HepG2 (cell line): ENCODE measurements around the gene MYOZ3. TPM values are rescaled to one million over a fixed set of nuclear protein-coding genes. Genes with fewer than 3 reads are reported as not detected.

ENCODE experiments used
- ATAC-seq: fragments of 200-7000 bp; cut with Tn5 transposase; 3 replicates; pipeline ENCODE4 v1.9.1; 2020; ENCODE audit warnings: mild to moderate bottlenecking, moderate library complexity
- BruUV-seq: library from RNA; stranded (reverse); fragments of 400-500 nt; replicated peaks from 2 replicates; lab custom pipeline; 2021; lab: Mats Ljungman, UMichigan
- CTCF ChIA-PET: fragments of 300-600 bp; formaldehyde crosslinking; extraction: SDS; loops from one replicate; lab custom pipeline; 2021; ENCODE audit warnings: low total read pairs, inconsistent platforms, low intra/inter-chr PET ratio; lab: Yijun Ruan, JAX
- POLR2A ChIA-PET: fragments of 350-600 bp; sonication (Branson Sonifier 250); formaldehyde crosslinking; loops from one replicate; lab custom pipeline; 2020; ENCODE audit warnings: antibody characterized with exemption, inconsistent platforms; lab: Yijun Ruan, JAX
- DNase-seq: peaks from one replicate; pipeline ENCODE4 v3.0.0-alpha.2; 2015; ENCODE audit warnings: low spot score
- FAIRE-seq: peaks from 3 replicates; lab custom pipeline; 2011; peaks lifted over from hg19 to GRCh38; lab: Jason Lieb, UNC
- H2AFZ ChIP-seq: one replicate; pipeline ENCODE4 v1.6.1; 2011; ENCODE audit warnings: low read length, inconsistent platforms
- H3K27ac ChIP-seq: fragments of 300-600 bp; 3 replicates; pipeline ENCODE4 v1.8.0; 2011; ENCODE audit warnings: mixed run types, mild to moderate bottlenecking, mixed read lengths, low read length, inconsistent platforms; ENCODE audit not compliant: insufficient read depth; ENCODE audit errors: extremely low read length
- H3K27me3 ChIP-seq, 2 experiments: fragments of 200-600 bp in 1 of 2; 2 replicates in 1 of 2; 3 replicates in 1 of 2; pipeline versions ENCODE4 v1.6.0 to v1.8.0; 2011; ENCODE audit warnings: low read length in 2 of 2, mild to moderate bottlenecking in 2 of 2, moderate library complexity in 2 of 2, inconsistent platforms in 1 of 2; ENCODE audit not compliant: insufficient read depth in 2 of 2, control insufficient read depth in 1 of 2
- H3K36me3 ChIP-seq, 2 experiments: fragments of 200-600 bp in 1 of 2; replicated peaks in 1 of 2; 2 replicates in 1 of 2; 3 replicates in 1 of 2; pipeline versions ENCODE4 v1.5.1 to v1.8.0; 2011; ENCODE audit warnings: low read length in 2 of 2, inconsistent platforms in 1 of 2; ENCODE audit not compliant: insufficient read depth in 2 of 2, control insufficient read depth in 1 of 2
- H3K4me1 ChIP-seq: 2 replicates; pipeline ENCODE4 v1.5.1; 2012; ENCODE audit warnings: low read length, inconsistent platforms; ENCODE audit not compliant: insufficient read depth
- H3K4me2 ChIP-seq: 2 replicates; pipeline ENCODE4 v1.6.0; 2011; ENCODE audit warnings: low read depth, low read length, inconsistent platforms
- H3K4me3 ChIP-seq, 3 experiments: fragments of 200-600 bp in 1 of 3; sonication (generic), shearing (Covaris generic) in 1 of 3; replicated peaks in 1 of 3; 2 replicates each; pipeline ENCODE4 v1.5.1; 2011 to 2016; ENCODE audit warnings: low read length in 3 of 3, inconsistent platforms in 2 of 3, low read depth in 2 of 3, mild to moderate bottlenecking in 2 of 3, control low read depth in 1 of 3, mixed read lengths in 1 of 3; ENCODE audit not compliant: insufficient read depth in 1 of 3
- H3K79me2 ChIP-seq: one replicate; pipeline ENCODE4 v1.6.1; 2011; ENCODE audit warnings: low read length, inconsistent platforms; ENCODE audit not compliant: insufficient read depth
- H3K9ac ChIP-seq: 2 replicates; pipeline ENCODE4 v1.6.0; 2011; ENCODE audit warnings: mild to moderate bottlenecking, low read depth, low read length, inconsistent platforms; ENCODE audit not compliant: insufficient read depth
- H3K9me3 ChIP-seq: 2 replicates; pipeline ENCODE4 v1.5.1; 2012; ENCODE audit warnings: mild to moderate bottlenecking, low read length
- H4K20me1 ChIP-seq: 2 replicates; pipeline ENCODE4 v1.6.0; 2011; ENCODE audit warnings: inconsistent platforms, mild to moderate bottlenecking, low read length, moderate library complexity; ENCODE audit not compliant: insufficient read depth
- BCL6 ChIP-seq: IDR thresholded peaks from 2 replicates; pipeline ENCODE4 v1.6.1; 2016; ENCODE audit warnings: missing genetic modification reagents, missing compliant biosample characterization
- KDM1A ChIP-seq: IDR thresholded peaks from 2 replicates; pipeline ENCODE4 v1.6.1; 2016; ENCODE audit warnings: missing compliant biosample characterization
- NBN ChIP-seq: fragments of 450-650 bp; conservative IDR thresholded peaks from 2 replicates; pipeline ENCODE4 v1.6.1; 2017
- SIX1 ChIP-seq: sonication (generic); formaldehyde crosslinking; IDR thresholded peaks from 2 replicates; pipeline ENCODE4 v1.4.0; 2020; ENCODE audit warnings: missing genetic modification reagents, borderline replicate concordance
- TEAD3 ChIP-seq: optimal IDR thresholded peaks from 2 replicates; pipeline ENCODE3; 2016; ENCODE audit warnings: borderline replicate concordance
- THAP11 ChIP-seq: IDR thresholded peaks from 2 replicates; pipeline ENCODE4 v1.6.1; 2016; ENCODE audit warnings: missing biosample characterization, missing genetic modification reagents
- ZFP36 ChIP-seq: fragments of 150-350 bp; IDR thresholded peaks from 2 replicates; pipeline ENCODE4 v1.6.1; 2018; ENCODE audit warnings: borderline replicate concordance, low read length, low read depth; ENCODE audit not compliant: partially characterized antibody
- ZFYVE20 ChIP-seq: sonication (generic); formaldehyde crosslinking; IDR thresholded peaks from 2 replicates; pipeline ENCODE4 v1.8.0; 2023; ENCODE audit warnings: low read depth, mild to moderate bottlenecking, moderate library complexity, missing genetic modification reagents, borderline replicate concordance
- ZNF615 ChIP-seq: sonication (generic); formaldehyde crosslinking; IDR thresholded peaks from 2 replicates; pipeline ENCODE4 v1.5.0; 2020; ENCODE audit warnings: mild to moderate bottlenecking, missing genetic modification reagents, borderline replicate concordance
- ZNF644 ChIP-seq: IDR thresholded peaks from 2 replicates; pipeline ENCODE4 v1.6.1; 2016; ENCODE audit warnings: low read depth
- WGBS: methylation state at CpG from one replicate; pipeline ENCODE4 v1.1.6; 2017; ENCODE audit warnings: low lambda C conversion rate; 5-methylcytosine and 5-hydroxymethylcytosine counted together
- in situ Hi-C: cut with HindIII; loops from 2 replicates; pipeline ENCODE4 v1.10.0; 2017; ENCODE audit warnings: low pct_unique_long_range_greater_than_20kb; ENCODE audit not compliant: extremely low pct_ligation_motif_present
- intact Hi-C: fragments of 100-400 bp; cut with micrococcal nuclease; formaldehyde crosslinking; loops from one replicate; pipeline ENCODE4 v1.10.0; 2022; ENCODE audit not compliant: unreplicated experiment
- polyA plus RNA-seq, 8 experiments: library from polyadenylated mRNA; depleted of rRNA in 3 of 8; stranded (reverse) in 7 of 8; unstranded in 1 of 8; fragments of >200 nt; fragmentation: Illumina TruSeq in 4 of 8; extraction: Trizol in 4 of 8; gene quantifications; 2 replicates each; pipeline versions ENCODE4 v1.2.1 to v1.2.3, GENCODE V29; 2011 to 2016; ENCODE audit warnings: low read depth in 4 of 8, missing spikeins in 1 of 8, mixed read lengths in 1 of 8; ENCODE audit not compliant: insufficient read depth in 1 of 8
- total RNA-seq, 5 experiments: library from RNA; depleted of rRNA; stranded (reverse); fragments of >200 nt; fragmentation: Illumina TruSeq; extraction: Trizol; gene quantifications; 2 replicates each; pipeline ENCODE4 v1.2.3, GENCODE V29; 2016; ENCODE audit warnings: low read depth in 1 of 5
- TF ChIP-seq, protein P1 (sequence below): sonication (generic); formaldehyde crosslinking; IDR thresholded peaks from 2 replicates; pipeline ENCODE4 v1.5.0; 2020; ENCODE audit warnings: mild to moderate bottlenecking, missing genetic modification reagents, moderate library complexity
- TF ChIP-seq, protein P2 (sequence below): sonication (generic); formaldehyde crosslinking; IDR thresholded peaks from 2 replicates; pipeline ENCODE4 v1.5.0; 2020; ENCODE audit warnings: missing genetic modification reagents, mild to moderate bottlenecking, borderline replicate concordance
- TF ChIP-seq, protein P3 (sequence below): sonication (generic); formaldehyde crosslinking; IDR thresholded peaks from 2 replicates; pipeline ENCODE4 v1.5.1; 2020; ENCODE audit warnings: missing genetic modification reagents, mild to moderate bottlenecking, borderline replicate concordance
- TF ChIP-seq, protein P4 (sequence below): sonication (generic); formaldehyde crosslinking; IDR thresholded peaks from 2 replicates; pipeline ENCODE4 v1.4.0; 2020; ENCODE audit warnings: missing genetic modification reagents

The MYOZ3 gene
- total and polyA plus RNA-seq, 2 of the 13 experiments (the other 11 are each of a cell fraction or from before 2014, with no cell fraction given) = 0.05 TPM; not detected in 1

DNA sequence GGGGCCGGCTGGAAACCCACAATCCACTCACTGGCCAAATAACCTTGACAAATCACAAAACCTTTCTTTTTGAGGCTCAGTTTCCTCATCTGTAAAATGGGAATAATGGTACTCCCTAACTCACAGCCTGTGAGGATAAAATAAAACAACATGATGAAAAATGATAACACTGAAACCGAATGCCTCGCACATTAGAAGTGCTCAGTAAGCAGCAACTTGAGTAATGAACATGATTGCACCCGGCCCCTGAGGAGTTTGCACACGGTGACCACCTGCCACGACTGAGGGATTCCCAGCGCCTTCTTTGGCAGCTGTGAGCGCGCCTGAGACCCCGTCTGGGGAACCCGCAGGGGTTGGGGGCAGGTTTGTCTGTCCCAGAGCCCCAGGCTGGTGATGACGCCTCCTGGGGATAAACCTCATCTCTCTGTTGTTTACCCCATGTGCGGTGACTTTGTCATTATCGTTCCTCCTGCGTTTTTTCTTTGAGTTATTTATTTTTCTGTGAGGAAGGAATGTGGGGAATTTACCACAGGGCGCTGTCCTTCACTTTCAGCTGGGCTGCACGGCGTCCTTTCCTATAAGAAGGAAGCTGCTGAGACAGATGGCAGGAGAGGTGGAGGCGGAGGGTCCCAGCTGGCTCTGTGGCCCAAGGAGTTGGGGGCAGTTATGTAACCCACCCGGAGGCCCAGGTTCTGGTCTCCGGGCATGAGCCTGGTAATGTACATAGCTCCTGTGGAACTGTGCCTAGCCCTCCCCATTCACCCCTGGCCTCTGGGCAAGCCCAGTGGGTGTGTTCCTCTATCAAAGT is 23.6 kb upstream of the MYOZ3 start (continued):
- TF ChIP-seq ZFYVE20 (CRISPR knock-in tag) (no peak), THAP11 (CRISPR knock-in tag) (no peak), NBN (no peak), ZNF644 (CRISPR knock-in tag) (no peak), ZNF615 (CRISPR knock-in tag) (no peak), TEAD3 (peak; percentile 97), SIX1 (CRISPR knock-in tag) (no peak)
- TF ChIP-seq, protein P1, sequence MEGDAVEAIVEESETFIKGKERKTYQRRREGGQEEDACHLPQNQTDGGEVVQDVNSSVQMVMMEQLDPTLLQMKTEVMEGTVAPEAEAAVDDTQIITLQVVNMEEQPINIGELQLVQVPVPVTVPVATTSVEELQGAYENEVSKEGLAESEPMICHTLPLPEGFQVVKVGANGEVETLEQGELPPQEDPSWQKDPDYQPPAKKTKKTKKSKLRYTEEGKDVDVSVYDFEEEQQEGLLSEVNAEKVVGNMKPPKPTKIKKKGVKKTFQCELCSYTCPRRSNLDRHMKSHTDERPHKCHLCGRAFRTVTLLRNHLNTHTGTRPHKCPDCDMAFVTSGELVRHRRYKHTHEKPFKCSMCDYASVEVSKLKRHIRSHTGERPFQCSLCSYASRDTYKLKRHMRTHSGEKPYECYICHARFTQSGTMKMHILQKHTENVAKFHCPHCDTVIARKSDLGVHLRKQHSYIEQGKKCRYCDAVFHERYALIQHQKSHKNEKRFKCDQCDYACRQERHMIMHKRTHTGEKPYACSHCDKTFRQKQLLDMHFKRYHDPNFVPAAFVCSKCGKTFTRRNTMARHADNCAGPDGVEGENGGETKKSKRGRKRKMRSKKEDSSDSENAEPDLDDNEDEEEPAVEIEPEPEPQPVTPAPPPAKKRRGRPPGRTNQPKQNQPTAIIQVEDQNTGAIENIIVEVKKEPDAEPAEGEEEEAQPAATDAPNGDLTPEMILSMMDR (CRISPR knock-in tag) = no peak
- TF ChIP-seq, protein P2, sequence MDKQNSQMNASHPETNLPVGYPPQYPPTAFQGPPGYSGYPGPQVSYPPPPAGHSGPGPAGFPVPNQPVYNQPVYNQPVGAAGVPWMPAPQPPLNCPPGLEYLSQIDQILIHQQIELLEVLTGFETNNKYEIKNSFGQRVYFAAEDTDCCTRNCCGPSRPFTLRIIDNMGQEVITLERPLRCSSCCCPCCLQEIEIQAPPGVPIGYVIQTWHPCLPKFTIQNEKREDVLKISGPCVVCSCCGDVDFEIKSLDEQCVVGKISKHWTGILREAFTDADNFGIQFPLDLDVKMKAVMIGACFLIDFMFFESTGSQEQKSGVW (CRISPR knock-in tag) = no peak

DNA sequence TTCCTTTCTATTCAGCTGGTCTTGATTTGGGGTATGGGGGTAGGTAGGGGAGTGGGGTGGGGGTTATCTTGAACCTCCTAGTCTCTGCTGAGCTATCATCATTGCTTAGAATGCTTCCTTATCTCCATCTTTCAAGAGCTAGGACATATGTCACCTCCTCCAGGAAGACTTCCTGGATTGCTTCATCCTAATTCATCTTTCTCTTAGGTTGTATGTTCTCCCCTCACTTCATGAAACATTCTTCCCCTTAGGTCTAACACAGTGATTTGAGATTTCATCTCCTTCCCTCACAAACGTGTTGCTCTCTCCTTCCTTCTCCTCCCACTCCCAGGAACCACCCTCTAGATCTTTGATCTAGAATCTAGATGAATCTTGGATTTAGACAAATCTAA is 23.0 kb upstream of the MYOZ3 start:
- H3K4me1 ChIP-seq = peaks cover 68% of the 10 kb centered on the region
- H3K36me3 ChIP-seq = no peaks in the 10 kb centered on the region
- H2AFZ ChIP-seq = no peak overlapping the region
- WGBS = 3% methylated on average over 1 of the region's 1 CpG
- in situ Hi-C loops (no loop called here), intact Hi-C loops (loop anchor here (10.0 kb wide), 1 partner anchor 173 kb away; no protein-coding TSS in a partner anchor)
- no peak overlapping the region; the same call in 1 of the 2 replicates for H3K4me2 ChIP-seq
- H3K9me3 ChIP-seq = no peaks in the 10 kb centered on the region
- TF ChIP-seq KDM1A (0 out of 2 replicates have a peak, but pooled peaks have one; percentile 16), ZFP36 (peak; percentile 97), BCL6 (CRISPR knock-in tag) (no peak)
- TF ChIP-seq, protein P3, sequence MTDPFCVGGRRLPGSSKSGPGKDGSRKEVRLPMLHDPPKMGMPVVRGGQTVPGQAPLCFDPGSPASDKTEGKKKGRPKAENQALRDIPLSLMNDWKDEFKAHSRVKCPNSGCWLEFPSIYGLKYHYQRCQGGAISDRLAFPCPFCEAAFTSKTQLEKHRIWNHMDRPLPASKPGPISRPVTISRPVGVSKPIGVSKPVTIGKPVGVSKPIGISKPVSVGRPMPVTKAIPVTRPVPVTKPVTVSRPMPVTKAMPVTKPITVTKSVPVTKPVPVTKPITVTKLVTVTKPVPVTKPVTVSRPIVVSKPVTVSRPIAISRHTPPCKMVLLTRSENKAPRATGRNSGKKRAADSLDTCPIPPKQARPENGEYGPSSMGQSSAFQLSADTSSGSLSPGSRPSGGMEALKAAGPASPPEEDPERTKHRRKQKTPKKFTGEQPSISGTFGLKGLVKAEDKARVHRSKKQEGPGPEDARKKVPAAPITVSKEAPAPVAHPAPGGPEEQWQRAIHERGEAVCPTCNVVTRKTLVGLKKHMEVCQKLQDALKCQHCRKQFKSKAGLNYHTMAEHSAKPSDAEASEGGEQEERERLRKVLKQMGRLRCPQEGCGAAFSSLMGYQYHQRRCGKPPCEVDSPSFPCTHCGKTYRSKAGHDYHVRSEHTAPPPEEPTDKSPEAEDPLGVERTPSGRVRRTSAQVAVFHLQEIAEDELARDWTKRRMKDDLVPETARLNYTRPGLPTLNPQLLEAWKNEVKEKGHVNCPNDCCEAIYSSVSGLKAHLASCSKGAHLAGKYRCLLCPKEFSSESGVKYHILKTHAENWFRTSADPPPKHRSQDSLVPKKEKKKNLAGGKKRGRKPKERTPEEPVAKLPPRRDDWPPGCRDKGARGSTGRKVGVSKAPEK (CRISPR knock-in tag) = no peak
- TF ChIP-seq, protein P4, sequence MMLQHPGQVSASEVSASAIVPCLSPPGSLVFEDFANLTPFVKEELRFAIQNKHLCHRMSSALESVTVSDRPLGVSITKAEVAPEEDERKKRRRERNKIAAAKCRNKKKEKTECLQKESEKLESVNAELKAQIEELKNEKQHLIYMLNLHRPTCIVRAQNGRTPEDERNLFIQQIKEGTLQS = no peak
- CTCF ChIA-PET = interaction anchor here (0.9 kb wide), 1 partner anchor 76 kb away, joined by 3 read pairs; no protein-coding TSS in a partner anchor
- 0 out of 5 replicates have a peak, but pooled peaks cover 0 to 3% of the 10 kb centered on the region in 2 experiments for H3K27me3 ChIP-seq
- ATAC-seq (no peak), FAIRE-seq (no peak), DNase-seq (no peak)
- H3K27ac ChIP-seq = no peak overlapping the region
- no TSS peak for BruUV-seq
- H3K79me2 ChIP-seq = no peaks in the 10 kb centered on the region
- no peaks in the 10 kb centered on the region for H4K20me1 ChIP-seq
- no peak overlapping the region for H3K9ac ChIP-seq
- H3K4me3 ChIP-seq = no peak overlapping the region
- POLR2A ChIA-PET = no interaction called here
